PFSK-1 (cell line): ENCODE results near the gene IQSEC2.

Experiments used
- POLR2AphosphoS5 ChIP-seq: IDR thresholded peaks from 2 replicates; pipeline ENCODE4 v1.6.1; 2012; ENCODE audit warnings: low read depth, mild to moderate bottlenecking, control low read depth, low read length, moderate library complexity
- SIN3A ChIP-seq: IDR thresholded peaks from 2 replicates; pipeline ENCODE4 v1.6.1; 2012; ENCODE audit warnings: mild to moderate bottlenecking, low read length, moderate library complexity, borderline replicate concordance; ENCODE audit not compliant: insufficient read depth
- TF ChIP-seq, protein P1 (sequence below), 2 experiments: IDR thresholded peaks; 2 replicates each; pipeline versions ENCODE4 v1.6.1 to v1.8.0; 2011 to 2012; ENCODE audit warnings: low read depth in 2 of 2, low read length in 2 of 2, control low read depth in 1 of 2, inconsistent platforms in 1 of 2, mild to moderate bottlenecking in 1 of 2, moderate library complexity in 1 of 2; ENCODE audit not compliant: insufficient read depth in 1 of 2

DNA sequence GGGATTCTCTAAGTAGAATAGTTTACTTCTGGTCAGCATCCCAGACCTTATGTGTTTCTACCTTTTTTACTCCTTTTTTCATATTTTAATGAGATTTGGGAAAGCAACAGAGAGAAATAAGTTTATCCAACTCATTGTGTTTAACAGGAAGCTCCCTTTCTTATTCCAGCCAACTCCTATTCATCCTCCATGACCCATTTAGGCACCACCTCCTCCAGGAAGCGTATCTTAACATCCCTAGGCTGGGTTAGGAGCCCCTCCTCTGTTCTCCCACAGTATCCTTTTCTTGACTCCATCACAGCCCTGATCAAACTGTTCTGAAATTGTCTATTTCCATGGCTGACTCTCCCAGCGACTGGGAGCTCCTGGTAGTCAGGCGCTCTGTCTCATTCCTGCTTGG is 18.8 kb upstream of the IQSEC2 start:
- TF ChIP-seq SIN3A (no peak), POLR2AphosphoS5 (no peak)
- TF ChIP-seq, protein P1, sequence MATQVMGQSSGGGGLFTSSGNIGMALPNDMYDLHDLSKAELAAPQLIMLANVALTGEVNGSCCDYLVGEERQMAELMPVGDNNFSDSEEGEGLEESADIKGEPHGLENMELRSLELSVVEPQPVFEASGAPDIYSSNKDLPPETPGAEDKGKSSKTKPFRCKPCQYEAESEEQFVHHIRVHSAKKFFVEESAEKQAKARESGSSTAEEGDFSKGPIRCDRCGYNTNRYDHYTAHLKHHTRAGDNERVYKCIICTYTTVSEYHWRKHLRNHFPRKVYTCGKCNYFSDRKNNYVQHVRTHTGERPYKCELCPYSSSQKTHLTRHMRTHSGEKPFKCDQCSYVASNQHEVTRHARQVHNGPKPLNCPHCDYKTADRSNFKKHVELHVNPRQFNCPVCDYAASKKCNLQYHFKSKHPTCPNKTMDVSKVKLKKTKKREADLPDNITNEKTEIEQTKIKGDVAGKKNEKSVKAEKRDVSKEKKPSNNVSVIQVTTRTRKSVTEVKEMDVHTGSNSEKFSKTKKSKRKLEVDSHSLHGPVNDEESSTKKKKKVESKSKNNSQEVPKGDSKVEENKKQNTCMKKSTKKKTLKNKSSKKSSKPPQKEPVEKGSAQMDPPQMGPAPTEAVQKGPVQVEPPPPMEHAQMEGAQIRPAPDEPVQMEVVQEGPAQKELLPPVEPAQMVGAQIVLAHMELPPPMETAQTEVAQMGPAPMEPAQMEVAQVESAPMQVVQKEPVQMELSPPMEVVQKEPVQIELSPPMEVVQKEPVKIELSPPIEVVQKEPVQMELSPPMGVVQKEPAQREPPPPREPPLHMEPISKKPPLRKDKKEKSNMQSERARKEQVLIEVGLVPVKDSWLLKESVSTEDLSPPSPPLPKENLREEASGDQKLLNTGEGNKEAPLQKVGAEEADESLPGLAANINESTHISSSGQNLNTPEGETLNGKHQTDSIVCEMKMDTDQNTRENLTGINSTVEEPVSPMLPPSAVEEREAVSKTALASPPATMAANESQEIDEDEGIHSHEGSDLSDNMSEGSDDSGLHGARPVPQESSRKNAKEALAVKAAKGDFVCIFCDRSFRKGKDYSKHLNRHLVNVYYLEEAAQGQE (IDR thresholded peaks at IDR 0.05; ENCODE audit: insufficient read depth in 1 of 2, low read depth in 2 of 2, low read length in 2 of 2) = no peak
